Measurements from ENCODE around the gene PDGFB. TPM values are rescaled to one million over a fixed set of nuclear protein-coding genes. Genes with fewer than 3 reads are reported as not detected.

Gene PDGFB
- total RNA-seq, 2 donors from 2014 or later: 21.9 to 22.0 TPM

- H3K4me3 ChIP-seq: peak overlapping the region in 1 of 2 donors; percentile 61
- no peak for TF ChIP-seq CTCF (IDR thresholded peaks at IDR 0.05)
- DNase-seq (ENCODE audit: low spot score): no peak
- peaks cover 0 to 93% of the 10 kb centered on the region in 2 donors for H3K4me1 ChIP-seq
- no peaks in the 10 kb centered on the region for H3K36me3 ChIP-seq
- peak overlapping the region; percentile 87 for H3K27ac ChIP-seq
- no peaks in the 10 kb centered on the region for H3K9me3 ChIP-seq
- H3K27me3 ChIP-seq: no peaks in the 10 kb centered on the region
These were observed 5.0 kb downstream of the PDGFB start for GRCh38 chr22:39239561-39240423.

- Histone ChIP-seq H3K27me3 (no peaks in the 10 kb centered on the region), H3K4me3 (peak overlapping the region in 1 of 2 donors; percentile 61)
- no peak for DNase-seq (ENCODE audit: low spot score)
These were observed 5.7 kb downstream of the PDGFB start for GRCh38 chr22:39238966-39239505.

GRCh38 chr22:39238561-39238960 is 6.2 kb downstream of the PDGFB start:
- H3K27ac ChIP-seq: peak overlapping the region; percentile 87
- H3K27me3 ChIP-seq: no peaks in the 10 kb centered on the region
- no peak for DNase-seq (ENCODE audit: low spot score)
- no peaks in the 10 kb centered on the region for H3K9me3 ChIP-seq
- no peaks in the 10 kb centered on the region for H3K36me3 ChIP-seq
- TF ChIP-seq CTCF (IDR thresholded peaks at IDR 0.05): no peak
- no peak overlapping the region for H3K4me3 ChIP-seq
- H3K4me1 ChIP-seq: peaks cover 0 to 96% of the 10 kb centered on the region in 2 donors

More at GRCh38 chr22:39238966-39239505, 5.7 kb downstream of the PDGFB start:
- peaks cover 0 to 96% of the 10 kb centered on the region in 2 donors for H3K4me1 ChIP-seq
- H3K27ac ChIP-seq: peak overlapping the region; percentile 87
- no peaks in the 10 kb centered on the region for H3K9me3 ChIP-seq
- H3K36me3 ChIP-seq: no peaks in the 10 kb centered on the region
- no peak for TF ChIP-seq CTCF (IDR thresholded peaks at IDR 0.05)

GRCh38 chr22:39238101-39238466 is 6.7 kb downstream of the PDGFB start:
- Histone ChIP-seq H3K27ac (peak overlapping the region; percentile 87), H3K4me3 (peak overlapping the region in 1 of 2 donors; percentile 3), H3K9me3 (no peaks in the 10 kb centered on the region), H3K4me1 (peaks cover 0 to 96% of the 10 kb centered on the region in 2 donors), H3K36me3 (peaks cover 1% of the 10 kb centered on the region), H3K27me3 (no peaks in the 10 kb centered on the region)
- no peak for TF ChIP-seq CTCF (IDR thresholded peaks at IDR 0.05)
- no peak for DNase-seq (ENCODE audit: low spot score)

GRCh38 chr22:39237318-39238100 is 7.3 kb downstream of the PDGFB start:
- no peak for TF ChIP-seq CTCF (IDR thresholded peaks at IDR 0.05)

More at GRCh38 chr22:39237318-39238100, 7.3 kb downstream of the PDGFB start:
- H3K27me3 ChIP-seq: no peaks in the 10 kb centered on the region
- H3K27ac ChIP-seq: peak overlapping the region; percentile 87
- H3K36me3 ChIP-seq: peaks cover 6% of the 10 kb centered on the region
- DNase-seq (ENCODE audit: low spot score): no peak
- H3K4me1 ChIP-seq: peaks cover 0 to 94% of the 10 kb centered on the region in 2 donors
- peak overlapping the region in 1 of 2 donors; percentile 3 for H3K4me3 ChIP-seq
- H3K9me3 ChIP-seq: no peaks in the 10 kb centered on the region

Measured in right atrium auricular region (tissue), 2 donors.